HepG2 (cell line): ENCODE measurements around the gene RHBDL1. TPM values are rescaled to one million over a fixed set of nuclear protein-coding genes. Genes with fewer than 3 reads are reported as not detected.
A peak's percentile ranks its signal among the peaks of the same experiment; 100 is the strongest.

Experiments
- CREBL2 ChIP-seq: sonication (generic); formaldehyde crosslinking; IDR thresholded peaks from 2 replicates; pipeline ENCODE4 v1.8.1; 2023; ENCODE audit warnings: missing genetic modification reagents, mild to moderate bottlenecking, borderline replicate concordance
- FOXM1 ChIP-seq: sonication (generic); formaldehyde crosslinking; IDR thresholded peaks from 2 replicates; pipeline ENCODE4 v1.5.0; 2020; ENCODE audit warnings: missing genetic modification reagents
- FUBP1 ChIP-seq: sonication (generic); formaldehyde crosslinking; IDR thresholded peaks from 2 replicates; pipeline ENCODE4 v1.5.1; 2020; ENCODE audit warnings: missing genetic modification reagents, mild to moderate bottlenecking, borderline replicate concordance
- HOXA9 ChIP-seq: sonication (generic); formaldehyde crosslinking; IDR thresholded peaks from 2 replicates; pipeline ENCODE4 v1.8.1; 2022; ENCODE audit warnings: missing genetic modification reagents, mild to moderate bottlenecking, moderate library complexity, borderline replicate concordance
- MLX ChIP-seq: IDR thresholded peaks from 2 replicates; pipeline ENCODE4 v1.6.1; 2016
- NONO ChIP-seq, 2 experiments: fragments of 450-650 bp in 1 of 2; sonication (generic) in 1 of 2; formaldehyde crosslinking in 1 of 2; IDR thresholded peaks in 1 of 2; conservative IDR thresholded peaks in 1 of 2; 2 replicates each; pipeline versions ENCODE4 v1.6.1 to v1.8.0; 2017 to 2022; ENCODE audit warnings: mild to moderate bottlenecking in 1 of 2, missing genetic modification reagents in 1 of 2, moderate library complexity in 1 of 2
- POGK ChIP-seq: sonication (generic); formaldehyde crosslinking; conservative IDR thresholded peaks from 2 replicates; pipeline ENCODE4 v1.8.0; 2022; ENCODE audit warnings: mild to moderate bottlenecking, moderate library complexity, missing genetic modification reagents
- PPARG ChIP-seq: conservative IDR thresholded peaks from 2 replicates; pipeline ENCODE4 v1.6.1; 2016; ENCODE audit warnings: missing biosample characterization, missing genetic modification reagents
- THYN1 ChIP-seq: sonication (generic); formaldehyde crosslinking; IDR thresholded peaks from 2 replicates; pipeline ENCODE4 v1.8.1; 2023; ENCODE audit warnings: low read depth, mild to moderate bottlenecking, moderate library complexity, missing genetic modification reagents, borderline replicate concordance
- XRCC5 ChIP-seq: fragments of 200-400 bp; formaldehyde crosslinking; optimal IDR thresholded peaks from 2 replicates; pipeline ENCODE3; 2017; ENCODE audit warnings: mild to moderate bottlenecking, low read length
- ZBTB1 ChIP-seq: sonication (generic); formaldehyde crosslinking; IDR thresholded peaks from 2 replicates; pipeline ENCODE4 v1.4.0; 2020; ENCODE audit warnings: missing genetic modification reagents, borderline replicate concordance
- ZNF136 ChIP-seq: sonication (generic); formaldehyde crosslinking; IDR thresholded peaks from 2 replicates; pipeline ENCODE4 v1.8.1; 2022; ENCODE audit warnings: low read depth, mild to moderate bottlenecking, moderate library complexity, missing genetic modification reagents
- ZNF138 ChIP-seq: sonication (generic); formaldehyde crosslinking; IDR thresholded peaks from 2 replicates; pipeline ENCODE4 v1.5.0; 2020; ENCODE audit warnings: mild to moderate bottlenecking, low read depth, missing genetic modification reagents
- ZNF292 ChIP-seq: sonication (generic); formaldehyde crosslinking; IDR thresholded peaks from 2 replicates; pipeline ENCODE4 v1.8.1; 2022; ENCODE audit warnings: mild to moderate bottlenecking, low read depth, missing genetic modification reagents, borderline replicate concordance
- ZNF639 ChIP-seq: conservative IDR thresholded peaks from 2 replicates; pipeline ENCODE4 v1.6.1; 2018; ENCODE audit warnings: missing genetic modification reagents
- ZNF710 ChIP-seq: sonication (generic); formaldehyde crosslinking; IDR thresholded peaks from 2 replicates; pipeline ENCODE4 v1.5.0; 2020; ENCODE audit warnings: mild to moderate bottlenecking, missing genetic modification reagents, borderline replicate concordance
- ZNF780A ChIP-seq: sonication (generic); formaldehyde crosslinking; IDR thresholded peaks from 2 replicates; pipeline ENCODE4 v1.8.0; 2022; ENCODE audit warnings: mild to moderate bottlenecking, missing genetic modification reagents, moderate library complexity
- polyA plus RNA-seq, 8 experiments: library from polyadenylated mRNA; depleted of rRNA in 3 of 8; stranded (reverse) in 7 of 8; unstranded in 1 of 8; fragments of >200 nt; fragmentation: Illumina TruSeq in 4 of 8; extraction: Trizol in 4 of 8; gene quantifications; 2 replicates each; pipeline versions ENCODE4 v1.2.1 to v1.2.3, GENCODE V29; 2011 to 2016; ENCODE audit warnings: low read depth in 4 of 8, missing spikeins in 1 of 8, mixed read lengths in 1 of 8; ENCODE audit not compliant: insufficient read depth in 1 of 8
- total RNA-seq, 5 experiments: library from RNA; depleted of rRNA; stranded (reverse); fragments of >200 nt; fragmentation: Illumina TruSeq; extraction: Trizol; gene quantifications; 2 replicates each; pipeline ENCODE4 v1.2.3, GENCODE V29; 2016; ENCODE audit warnings: low read depth in 1 of 5

Gene RHBDL1
- total and polyA plus RNA-seq, 2 of the 13 experiments (the other 11 are each of a cell fraction or from before 2014, with no cell fraction given): 1.8 to 3.8 TPM

GRCh38 chr16:636206-637080 lies 39.0 kb upstream of the RHBDL1 start, which contains the start of gene METTL26 (continued):
- TF ChIP-seq HOXA9 (CRISPR knock-in tag) (no peak; the same call in 1 of the 2 replicates), ZNF780A (CRISPR knock-in tag) (0 out of 2 replicates have a peak, but pooled peaks have one; percentile 53), NONO (IDR thresholded peaks at IDR 0.05) (no peak), NONO (CRISPR knock-in tag; conservative IDR thresholded peaks at IDR 0.05) (peak; percentile 93), FOXM1 (CRISPR knock-in tag) (no peak), XRCC5 (peak; percentile 33), FUBP1 (CRISPR knock-in tag) (no peak), ZBTB1 (no peak), MLX (CRISPR knock-in tag) (no peak), PPARG (CRISPR knock-in tag) (peak; percentile 40; the same call in 1 of the 2 replicates), THYN1 (CRISPR knock-in tag) (no peak), ZNF639 (CRISPR knock-in tag) (no peak), ZNF292 (CRISPR knock-in tag) (no peak), CREBL2 (no peak), ZNF710 (peak; percentile 48; the same call in 1 of the 2 replicates), ZNF138 (CRISPR knock-in tag) (no peak), POGK (peak; percentile 87; the same call in 1 of the 2 replicates), ZNF136 (CRISPR knock-in tag) (peak; percentile 67; the same call in 1 of the 2 replicates)
